Prostate gland (tissue), 2 donors: ENCODE measurements around the gene EP400. TPM values are rescaled to one million over a fixed set of nuclear protein-coding genes. Genes with fewer than 3 reads are reported as not detected.

Experiments used
- DNase-seq: peaks from one replicate; pipeline ENCODE4 v3.0.0-alpha.2; 2019; ENCODE audit warnings: low spot score
- H3K27ac ChIP-seq, 2 donors: fragments of 200-600 bp; sonication (generic); 2 replicates each; pipeline ENCODE4 v1.5.1; 2017 to 2019
- H3K27me3 ChIP-seq: fragments of 200-600 bp; sonication (generic); replicated peaks from 2 replicates; pipeline ENCODE4 v1.5.1; 2019; ENCODE audit not compliant: insufficient read depth
- H3K36me3 ChIP-seq, 2 donors: fragments of 200-600 bp; sonication (generic); 1 replicate in 1 of 2; 2 replicates in 1 of 2; pipeline versions ENCODE4 v1.5.1 to v1.8.1; 2017 to 2019
- H3K4me1 ChIP-seq: fragments of 200-600 bp; sonication (generic); replicated peaks from 2 replicates; pipeline ENCODE4 v1.5.1; 2019
- H3K4me3 ChIP-seq, 2 donors: fragments of 200-600 bp; sonication (generic); 2 replicates each; pipeline ENCODE4 v1.5.1; 2017 to 2019
- H3K9me3 ChIP-seq: fragments of 200-600 bp; sonication (generic); 2 replicates; pipeline ENCODE4 v1.5.1; 2017
- CTCF ChIP-seq, 4 experiments: fragments of 200-600 bp in 2 of 4; fragments of 450-650 bp in 2 of 4; sonication (generic) in 2 of 4; IDR thresholded peaks; 1 replicate in 3 of 4; 2 replicates in 1 of 4; pipeline ENCODE4 v1.5.1; 2016 to 2019; ENCODE audit warnings: antibody characterized with exemption in 4 of 4, mild to moderate bottlenecking in 2 of 4, moderate library complexity in 2 of 4
- POLR2A ChIP-seq: fragments of 450-650 bp; IDR thresholded peaks from one replicate; pipeline ENCODE4 v1.6.1; 2016; ENCODE audit warnings: antibody characterized with exemption, mild to moderate bottlenecking
- POLR2AphosphoS5 ChIP-seq: sonication (generic); formaldehyde crosslinking; IDR thresholded peaks from one replicate; pipeline ENCODE4 v1.6.1; 2017; ENCODE audit warnings: antibody characterized with exemption
- WGBS: methylation state at CpG from one replicate; pipeline ENCODE4 v1.1.5; 2018; 5-methylcytosine and 5-hydroxymethylcytosine counted together
- intact Hi-C: fragments of 100-400 bp; cut with DNase I; formaldehyde crosslinking; loops from one replicate; pipeline ENCODE4 v1.14.2; 2022
- total RNA-seq, 2 donors: library from RNA; depleted of rRNA; stranded (reverse); fragments of >200 nt; gene quantifications; one replicate each; pipeline ENCODE4 v1.1.0, GENCODE V29; 2016

Gene EP400
- total RNA-seq, 2 donors from 2014 or later, result 22.3 to 46.2 TPM

- TF ChIP-seq POLR2AphosphoS5 (no peak), POLR2A (no peak), CTCF (IDR thresholded peaks at IDR 0.05) (no peak)
- Histone ChIP-seq H3K27me3 (no peaks in the 10 kb centered on the region), H3K4me3 (no peak overlapping the region), H3K36me3 (peaks cover 0 to 6% of the 10 kb centered on the region in 2 donors), H3K4me1 (no peaks in the 10 kb centered on the region), H3K9me3 (no peaks in the 10 kb centered on the region), H3K27ac (no peak overlapping the region)
- intact Hi-C loops, result no loop called here
- no peak for DNase-seq
- WGBS, result 95% methylated on average over 8 of the region's 8 CpGs
These were observed 6.4 kb upstream of the EP400 start for GRCh38 chr12:131943389-131943788.

GRCh38 chr12:131943876-131944275 lies 5.9 kb upstream of the EP400 start:
- no peaks in the 10 kb centered on the region for H3K27me3 ChIP-seq
- H3K4me1 ChIP-seq, result no peaks in the 10 kb centered on the region
- DNase-seq, result no peak
- H3K9me3 ChIP-seq, result no peaks in the 10 kb centered on the region
- peaks cover 0 to 6% of the 10 kb centered on the region in 2 donors for H3K36me3 ChIP-seq
- intact Hi-C loops, result no loop called here
- TF ChIP-seq CTCF (IDR thresholded peaks at IDR 0.05) (no peak), POLR2A (no peak), POLR2AphosphoS5 (no peak)
- 91% methylated on average over 10 of the region's 10 CpGs for WGBS
- no peak overlapping the region for H3K4me3 ChIP-seq
- no peak overlapping the region for H3K27ac ChIP-seq

- Histone ChIP-seq H3K4me1 (no peaks in the 10 kb centered on the region), H3K9me3 (no peaks in the 10 kb centered on the region), H3K27me3 (no peaks in the 10 kb centered on the region), H3K36me3 (peaks cover 0 to 6% of the 10 kb centered on the region in 2 donors), H3K4me3 (no peak overlapping the region), H3K27ac (no peak overlapping the region)
- intact Hi-C loops, result no loop called here
- no peak for TF ChIP-seq CTCF (IDR thresholded peaks at IDR 0.05)
- TF ChIP-seq POLR2A, result no peak
- TF ChIP-seq POLR2AphosphoS5, result no peak
- WGBS, result 93% methylated on average over 35 of the region's 35 CpGs
- DNase-seq, result no peak
These were observed 5.0 kb upstream of the EP400 start for GRCh38 chr12:131944601-131945251.

GRCh38 chr12:131946757-131947156 lies 3.0 kb upstream of the EP400 start:
- intact Hi-C loops, result no loop called here
- no peak overlapping the region for H3K4me3 ChIP-seq
- no peaks in the 10 kb centered on the region for H3K4me1 ChIP-seq
- no peaks in the 10 kb centered on the region for H3K9me3 ChIP-seq
- peaks cover 0 to 5% of the 10 kb centered on the region in 2 donors for H3K36me3 ChIP-seq
- no peak for DNase-seq
- WGBS, result 73% methylated on average over 6 of the region's 6 CpGs
- no peak overlapping the region for H3K27ac ChIP-seq
- no peaks in the 10 kb centered on the region for H3K27me3 ChIP-seq
- TF ChIP-seq CTCF (IDR thresholded peaks at IDR 0.05) (no peak), POLR2A (no peak), POLR2AphosphoS5 (no peak)

- Histone ChIP-seq H3K4me3 (no peak overlapping the region), H3K27me3 (no peaks in the 10 kb centered on the region), H3K27ac (no peak overlapping the region), H3K4me1 (no peaks in the 10 kb centered on the region), H3K36me3 (no peaks in the 10 kb centered on the region), H3K9me3 (no peaks in the 10 kb centered on the region)
- intact Hi-C loops, result loop anchor here (2.0 kb wide), 1 partner anchor 17 kb away; no protein-coding TSS in a partner anchor
- 42% methylated on average over 8 of the region's 8 CpGs for WGBS
- DNase-seq, result no peak
- TF ChIP-seq POLR2AphosphoS5 (no peak), CTCF (IDR thresholded peaks at IDR 0.05) (no peak), POLR2A (no peak)
These were observed 2.2 kb upstream of the EP400 start for GRCh38 chr12:131947482-131948027.
